WTC11 (cell line): ENCODE data around the gene VLDLR. TPM values are rescaled to one million over a fixed set of nuclear protein-coding genes. Genes with fewer than 3 reads are reported as not detected.

Source experiments
- ATAC-seq: fragments of 200-7000 bp; cut with Tn5 transposase; 2 replicates; pipeline ENCODE4 v1.10.0; 2021; ENCODE audit warnings: mild to moderate bottlenecking, moderate library complexity
- CTCF ChIA-PET: fragments of 300-600 bp; sonication (Branson Sonifier 250); formaldehyde crosslinking; loops from one replicate; lab custom pipeline; 2021; ENCODE audit warnings: antibody characterized with exemption; lab: Charles Lee
- POLR2A ChIA-PET: fragments of 350-600 bp; sonication (Branson Sonifier 250); formaldehyde crosslinking; loops from one replicate; lab custom pipeline; 2021; ENCODE audit warnings: antibody characterized with exemption; lab: Charles Lee
- DNase-seq: peaks from one replicate; pipeline ENCODE4 v3.0.0; 2021; ENCODE audit warnings: low spot score
- H3K27ac Mint-ChIP-seq: 2 replicates; pipeline ENCODE4 v1.8.0; 2021; ENCODE audit warnings: mixed read lengths
- H3K27me3 Mint-ChIP-seq: 2 replicates; pipeline ENCODE4 v1.8.0; 2021; ENCODE audit warnings: low read depth, mild to moderate bottlenecking, moderate library complexity, mixed read lengths
- H3K36me3 Mint-ChIP-seq: 2 replicates; pipeline ENCODE4 v1.8.0; 2021; ENCODE audit warnings: mixed read lengths
- H3K4me1 Mint-ChIP-seq: 2 replicates; pipeline ENCODE4 v1.8.0; 2022; ENCODE audit warnings: mixed read lengths
- H3K4me3 Mint-ChIP-seq: 2 replicates; pipeline ENCODE4 v1.8.0; 2021; ENCODE audit warnings: mild to moderate bottlenecking, moderate library complexity, mixed read lengths
- H3K9me3 Mint-ChIP-seq: 2 replicates; pipeline ENCODE4 v1.8.0; 2021; ENCODE audit warnings: mixed read lengths
- ATF6 ChIP-seq: sonication (generic); formaldehyde crosslinking; IDR thresholded peaks from 2 replicates; pipeline ENCODE4 v1.8.1; 2023; ENCODE audit warnings: mild to moderate bottlenecking, missing genetic modification reagents
- CREB1 ChIP-seq: sonication (generic); formaldehyde crosslinking; IDR thresholded peaks from 2 replicates; pipeline ENCODE4 v1.8.0; 2023; ENCODE audit warnings: mild to moderate bottlenecking, missing genetic modification reagents
- ELF4 ChIP-seq: sonication (generic); formaldehyde crosslinking; IDR thresholded peaks from 2 replicates; pipeline ENCODE4 v1.8.1; 2022; ENCODE audit warnings: low read depth, mild to moderate bottlenecking, moderate library complexity, missing genetic modification reagents
- FOXK1 ChIP-seq: sonication (generic); formaldehyde crosslinking; IDR thresholded peaks from 2 replicates; pipeline ENCODE4 v1.8.0; 2022; ENCODE audit warnings: mild to moderate bottlenecking, moderate library complexity, missing genetic modification reagents
- GRHL2 ChIP-seq: fragments of 250-450 bp; sonication (Bioruptor Pico); IDR thresholded peaks from 2 replicates; pipeline ENCODE4 v1.8.0; 2022; ENCODE audit warnings: mild to moderate bottlenecking, moderate library complexity; ENCODE audit not compliant: insufficient replicate concordance, severe bottlenecking
- GTF2I ChIP-seq: fragments of 250-450 bp; sonication (Bioruptor Pico); conservative IDR thresholded peaks from 2 replicates; pipeline ENCODE4 v1.4.0; 2021; ENCODE audit warnings: mild to moderate bottlenecking
- IRF1 ChIP-seq: sonication (generic); formaldehyde crosslinking; IDR thresholded peaks from 2 replicates; pipeline ENCODE4 v1.8.0; 2023; ENCODE audit warnings: missing genetic modification reagents
- JUN ChIP-seq: sonication (generic); formaldehyde crosslinking; IDR thresholded peaks from 2 replicates; pipeline ENCODE4 v1.8.0; 2023; ENCODE audit warnings: mild to moderate bottlenecking, missing genetic modification reagents
- MYBL2 ChIP-seq: sonication (generic); formaldehyde crosslinking; IDR thresholded peaks from 2 replicates; pipeline ENCODE4 v1.8.1; 2023; ENCODE audit warnings: mild to moderate bottlenecking, moderate library complexity, missing genetic modification reagents
- NFYB ChIP-seq: sonication (generic); formaldehyde crosslinking; conservative IDR thresholded peaks from 2 replicates; pipeline ENCODE4 v1.8.0; 2022; ENCODE audit warnings: low read depth, missing genetic modification reagents
- NR1H2 ChIP-seq: sonication (generic); formaldehyde crosslinking; IDR thresholded peaks from 2 replicates; pipeline ENCODE4 v1.9.0; 2021; ENCODE audit warnings: mild to moderate bottlenecking, moderate library complexity, missing genetic modification reagents
- NR2C2 ChIP-seq: sonication (generic); formaldehyde crosslinking; IDR thresholded peaks from 2 replicates; pipeline ENCODE4 v1.8.0; 2022; ENCODE audit warnings: mild to moderate bottlenecking, missing genetic modification reagents
- OVOL2 ChIP-seq: fragments of 250-450 bp; sonication (Bioruptor Pico); IDR thresholded peaks from 2 replicates; pipeline ENCODE4 v1.9.0; 2021; ENCODE audit warnings: mild to moderate bottlenecking, borderline replicate concordance
- PREB ChIP-seq: sonication (generic); formaldehyde crosslinking; IDR thresholded peaks from 2 replicates; pipeline ENCODE4 v1.8.1; 2022; ENCODE audit warnings: mild to moderate bottlenecking, missing genetic modification reagents, moderate library complexity, borderline replicate concordance
- SMAD3 ChIP-seq: sonication (generic); formaldehyde crosslinking; IDR thresholded peaks from 2 replicates; pipeline ENCODE4 v1.8.0; 2022; ENCODE audit warnings: missing genetic modification reagents, mild to moderate bottlenecking, borderline replicate concordance
- TEAD1 ChIP-seq: sonication (generic); formaldehyde crosslinking; IDR thresholded peaks from 2 replicates; pipeline ENCODE4 v1.8.0; 2022; ENCODE audit warnings: mild to moderate bottlenecking, missing genetic modification reagents
- USF1 ChIP-seq: sonication (generic); formaldehyde crosslinking; IDR thresholded peaks from 2 replicates; pipeline ENCODE4 v1.8.0; 2022; ENCODE audit warnings: mild to moderate bottlenecking, missing genetic modification reagents
- ZBTB21 ChIP-seq: sonication (generic); formaldehyde crosslinking; IDR thresholded peaks from 2 replicates; pipeline ENCODE4 v1.8.1; 2023; ENCODE audit warnings: mild to moderate bottlenecking, missing genetic modification reagents, borderline replicate concordance
- ZNF219 ChIP-seq: sonication (generic); formaldehyde crosslinking; IDR thresholded peaks from 2 replicates; pipeline ENCODE4 v1.8.0; 2023; ENCODE audit warnings: missing genetic modification reagents, mild to moderate bottlenecking, borderline replicate concordance
- ZNF423 ChIP-seq: fragments of 250-450 bp; sonication (Bioruptor Pico); IDR thresholded peaks from 2 replicates; pipeline ENCODE4 v2.1.2; 2022; ENCODE audit warnings: mild to moderate bottlenecking, moderate library complexity
- total RNA-seq: library from RNA; stranded (reverse); gene quantifications from 3 replicates; pipeline ENCODE4 v1.2.3, GENCODE V29; 2021
- TF ChIP-seq, protein P1 (sequence below): sonication (generic); formaldehyde crosslinking; IDR thresholded peaks from 2 replicates; pipeline ENCODE4 v1.8.1; 2023; ENCODE audit warnings: mild to moderate bottlenecking, missing genetic modification reagents, moderate library complexity
- TF ChIP-seq, protein P2 (sequence below): fragments of 250-450 bp; sonication (Bioruptor Pico); IDR thresholded peaks from 2 replicates; pipeline ENCODE4 v1.8.0; 2021; ENCODE audit warnings: mild to moderate bottlenecking
- TF ChIP-seq, protein P3 (sequence below): fragments of 250-450 bp; sonication (Bioruptor Pico); conservative IDR thresholded peaks from 2 replicates; pipeline ENCODE4 v1.9.0; 2021; ENCODE audit warnings: mild to moderate bottlenecking

Gene VLDLR
- total RNA-seq, 1 experiment from 2014 or later, result 40.8 TPM

- Mint-ChIP-seq H3K27me3 (no peaks in the 10 kb centered on the region), H3K4me3 (peak overlapping the region; percentile 7; the same call in 1 of the 2 replicates), H3K27ac (peak overlapping the region; percentile 79), H3K36me3 (peaks cover 7% of the 10 kb centered on the region), H3K4me1 (peaks cover 56% of the 10 kb centered on the region), H3K9me3 (peaks cover 8% of the 10 kb centered on the region)
- TF ChIP-seq FOXK1 (CRISPR knock-in tag) (no peak), JUN (CRISPR knock-in tag) (no peak), OVOL2 (CRISPR knock-in tag) (no peak), IRF1 (CRISPR knock-in tag) (no peak), CREB1 (CRISPR knock-in tag) (no peak), ZNF219 (CRISPR knock-in tag) (no peak), PREB (CRISPR knock-in tag) (no peak), ATF6 (CRISPR knock-in tag) (no peak)
- TF ChIP-seq, protein P1, sequence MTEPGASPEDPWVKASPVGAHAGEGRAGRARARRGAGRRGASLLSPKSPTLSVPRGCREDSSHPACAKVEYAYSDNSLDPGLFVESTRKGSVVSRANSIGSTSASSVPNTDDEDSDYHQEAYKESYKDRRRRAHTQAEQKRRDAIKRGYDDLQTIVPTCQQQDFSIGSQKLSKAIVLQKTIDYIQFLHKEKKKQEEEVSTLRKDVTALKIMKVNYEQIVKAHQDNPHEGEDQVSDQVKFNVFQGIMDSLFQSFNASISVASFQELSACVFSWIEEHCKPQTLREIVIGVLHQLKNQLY (CRISPR knock-in tag), result no peak
- TF ChIP-seq, protein P2, sequence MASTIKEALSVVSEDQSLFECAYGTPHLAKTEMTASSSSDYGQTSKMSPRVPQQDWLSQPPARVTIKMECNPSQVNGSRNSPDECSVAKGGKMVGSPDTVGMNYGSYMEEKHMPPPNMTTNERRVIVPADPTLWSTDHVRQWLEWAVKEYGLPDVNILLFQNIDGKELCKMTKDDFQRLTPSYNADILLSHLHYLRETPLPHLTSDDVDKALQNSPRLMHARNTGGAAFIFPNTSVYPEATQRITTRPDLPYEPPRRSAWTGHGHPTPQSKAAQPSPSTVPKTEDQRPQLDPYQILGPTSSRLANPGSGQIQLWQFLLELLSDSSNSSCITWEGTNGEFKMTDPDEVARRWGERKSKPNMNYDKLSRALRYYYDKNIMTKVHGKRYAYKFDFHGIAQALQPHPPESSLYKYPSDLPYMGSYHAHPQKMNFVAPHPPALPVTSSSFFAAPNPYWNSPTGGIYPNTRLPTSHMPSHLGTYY, result no peak
- DNase-seq, result peak; percentile 22
- peak; percentile 92 for ATAC-seq
- POLR2A ChIA-PET, result interaction anchor here (1.5 kb wide), 1 partner anchor 16 kb away, joined by 3 read pairs; no protein-coding TSS in a partner anchor
- CTCF ChIA-PET, result interaction anchor here (1.0 to 1.7 kb wide), 2 partner anchors 372 to 482 kb away, joined by 4 read pairs; no protein-coding TSS in a partner anchor
Measured at GRCh38 chr9:2613730-2614271, 7.8 kb upstream of the VLDLR start.

- peaks cover 60% of the 10 kb centered on the region for H3K4me1 Mint-ChIP-seq
Measured at GRCh38 chr9:2615497-2615896, 6.1 kb upstream of the VLDLR start.

More at GRCh38 chr9:2615497-2615896, 6.1 kb upstream of the VLDLR start:
- Mint-ChIP-seq H3K27me3 (peaks cover 8% of the 10 kb centered on the region), H3K4me3 (no peak overlapping the region), H3K36me3 (peaks cover 7% of the 10 kb centered on the region), H3K9me3 (peaks cover 8% of the 10 kb centered on the region), H3K27ac (no peak overlapping the region)
- ChIA-PET POLR2A (no interaction called here), CTCF (no interaction called here)
- TF ChIP-seq GRHL2 (CRISPR knock-in tag), result no peak
- no peak for TF ChIP-seq TEAD1 (CRISPR knock-in tag)
- no peak for TF ChIP-seq USF1 (CRISPR knock-in tag)
- TF ChIP-seq, protein P3, sequence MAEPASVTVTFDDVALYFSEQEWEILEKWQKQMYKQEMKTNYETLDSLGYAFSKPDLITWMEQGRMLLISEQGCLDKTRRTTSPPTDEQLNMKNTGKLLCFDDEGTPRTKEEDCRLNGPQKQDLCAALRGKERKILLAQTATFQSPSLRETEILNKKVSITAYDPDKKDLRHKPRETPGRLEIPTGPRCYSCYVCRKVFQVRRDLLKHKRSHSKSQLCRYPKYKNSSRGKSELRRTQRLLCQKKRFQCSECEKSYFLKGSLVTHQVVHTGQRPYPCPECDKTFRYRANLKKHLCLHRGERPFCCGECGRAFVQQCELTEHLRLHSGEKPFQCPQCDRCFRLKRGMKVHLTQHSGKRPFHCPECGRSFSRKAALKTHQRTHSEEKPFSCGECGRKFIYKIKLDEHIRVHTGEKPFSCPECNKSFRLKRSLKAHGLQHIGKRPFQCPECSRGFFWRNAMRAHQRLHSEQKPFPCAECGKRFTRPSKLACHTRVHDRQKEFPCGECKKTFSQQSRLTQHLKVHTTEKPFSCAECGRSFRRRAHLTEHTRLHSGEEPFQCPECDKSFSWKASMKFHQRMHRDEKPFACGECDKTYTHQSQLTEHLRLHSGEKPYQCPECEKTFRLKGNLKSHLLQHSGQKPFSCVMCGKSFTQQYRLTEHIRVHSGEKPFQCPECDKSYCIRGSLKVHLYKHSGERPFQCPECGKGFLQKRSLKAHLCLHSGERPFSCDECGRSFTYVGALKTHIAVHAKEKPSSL (CRISPR knock-in tag), result no peak
- TF ChIP-seq ZNF423, result no peak
- no peak for TF ChIP-seq SMAD3 (CRISPR knock-in tag)
- TF ChIP-seq NR2C2 (CRISPR knock-in tag), result no peak
- TF ChIP-seq NFYB (CRISPR knock-in tag), result no peak
- no peak for TF ChIP-seq MYBL2
- TF ChIP-seq, protein P2, result no peak
- no peak for TF ChIP-seq ELF4 (CRISPR knock-in tag)
- TF ChIP-seq IRF1 (CRISPR knock-in tag), result no peak
- TF ChIP-seq NR1H2, result no peak
- TF ChIP-seq GTF2I, result no peak
- no peak for TF ChIP-seq ZBTB21 (CRISPR knock-in tag)
- DNase-seq (no peak), ATAC-seq (no peak)
